T-helper 22 cell (primary cell): Measurements from ENCODE around the gene CPZ.

Experiments used
- DNase-seq: peaks from one replicate; pipeline ENCODE4 v3.0.0-alpha.2; 2020; ENCODE audit warnings: low read depth

The CPZ gene

GRCh38 chr4:8581094-8581861, 11.3 kb upstream of the CPZ start:
- no peak for DNase-seq

DNA sequence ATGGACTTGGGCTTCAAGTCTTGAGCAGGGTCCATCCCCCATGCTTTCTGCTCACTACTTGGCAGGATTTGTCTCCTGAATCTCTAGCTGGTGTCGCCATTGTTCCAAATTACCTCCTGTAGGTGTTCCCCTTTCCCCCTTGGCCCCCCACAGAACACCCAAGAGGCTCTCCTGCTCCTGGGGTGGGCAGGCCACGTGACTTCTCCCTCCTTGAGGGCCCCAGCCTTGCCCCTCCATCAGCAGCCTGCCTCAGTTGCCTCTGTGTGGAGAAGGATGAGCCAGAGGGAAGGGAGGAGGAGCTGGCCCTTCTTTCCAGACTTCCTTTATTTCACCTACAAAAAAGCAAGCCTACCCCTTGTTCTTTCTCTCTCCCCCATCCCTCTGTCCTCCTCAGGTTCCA, 10.5 kb upstream of the CPZ start:
- DNase-seq: no peak

- no peak for DNase-seq
These were observed 10.1 kb upstream of the CPZ start for GRCh38 chr4:8582436-8582835.

DNA sequence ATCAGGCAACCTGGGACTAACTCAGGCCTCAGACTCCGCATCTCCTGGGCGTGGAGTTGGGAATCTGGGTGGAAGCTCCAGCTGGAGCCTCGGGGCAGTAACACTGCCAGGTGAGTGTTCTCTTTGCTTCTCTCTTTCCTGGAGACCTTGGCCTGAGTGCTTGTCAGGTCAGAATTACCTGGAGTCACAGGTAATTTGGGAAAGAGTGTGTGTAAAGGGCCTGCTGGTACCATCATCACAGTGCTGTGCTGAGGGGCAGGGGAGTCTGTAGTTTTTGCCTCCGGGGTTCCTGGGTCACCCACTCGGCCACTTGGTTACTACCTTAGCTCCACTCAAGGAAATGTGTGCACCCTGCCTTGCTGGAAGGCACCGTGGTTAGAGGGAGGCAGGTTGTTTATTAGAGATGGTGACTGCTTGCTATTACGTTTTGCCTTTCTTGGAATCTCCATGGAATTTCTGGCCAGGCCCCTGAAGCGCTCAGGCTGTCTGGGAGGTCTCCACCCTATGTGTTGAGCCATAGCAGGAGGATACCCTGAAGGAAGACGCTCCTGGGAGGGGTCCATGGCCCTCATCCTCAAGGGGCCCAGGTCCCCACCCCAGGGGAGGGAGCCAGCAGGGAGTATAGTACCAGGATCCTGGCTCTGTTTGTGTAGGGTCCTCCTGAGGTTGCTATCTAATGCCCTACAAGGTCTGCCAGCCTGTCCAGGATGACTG, 9.5 kb upstream of the CPZ start:
- no peak for DNase-seq

DNA sequence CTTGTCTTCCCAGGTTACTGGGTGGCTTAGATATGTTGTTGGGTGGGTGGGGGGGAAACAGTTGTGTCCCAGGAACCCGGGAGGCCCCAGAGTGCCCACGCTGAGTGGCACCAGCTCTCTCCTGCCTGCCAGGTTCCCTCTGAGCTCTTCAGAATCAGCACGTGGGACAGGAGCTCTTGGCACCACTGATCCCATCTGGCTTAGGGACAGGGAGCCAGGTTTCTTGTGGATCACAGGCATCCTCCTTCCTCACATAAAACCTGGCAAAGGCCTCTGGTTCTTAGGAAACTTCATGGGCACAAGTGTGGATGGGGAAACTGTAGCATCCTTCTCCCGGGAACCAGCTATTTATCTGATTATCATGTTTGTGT, 8.9 kb upstream of the CPZ start:
- no peak for DNase-seq

GRCh38 chr4:8585186-8585585, 7.4 kb upstream of the CPZ start:
- no peak for DNase-seq

- no peak for DNase-seq
These were observed 6.8 kb upstream of the CPZ start for GRCh38 chr4:8585721-8586212.

GRCh38 chr4:8586246-8586645, 6.3 kb upstream of the CPZ start:
- DNase-seq: no peak

DNA sequence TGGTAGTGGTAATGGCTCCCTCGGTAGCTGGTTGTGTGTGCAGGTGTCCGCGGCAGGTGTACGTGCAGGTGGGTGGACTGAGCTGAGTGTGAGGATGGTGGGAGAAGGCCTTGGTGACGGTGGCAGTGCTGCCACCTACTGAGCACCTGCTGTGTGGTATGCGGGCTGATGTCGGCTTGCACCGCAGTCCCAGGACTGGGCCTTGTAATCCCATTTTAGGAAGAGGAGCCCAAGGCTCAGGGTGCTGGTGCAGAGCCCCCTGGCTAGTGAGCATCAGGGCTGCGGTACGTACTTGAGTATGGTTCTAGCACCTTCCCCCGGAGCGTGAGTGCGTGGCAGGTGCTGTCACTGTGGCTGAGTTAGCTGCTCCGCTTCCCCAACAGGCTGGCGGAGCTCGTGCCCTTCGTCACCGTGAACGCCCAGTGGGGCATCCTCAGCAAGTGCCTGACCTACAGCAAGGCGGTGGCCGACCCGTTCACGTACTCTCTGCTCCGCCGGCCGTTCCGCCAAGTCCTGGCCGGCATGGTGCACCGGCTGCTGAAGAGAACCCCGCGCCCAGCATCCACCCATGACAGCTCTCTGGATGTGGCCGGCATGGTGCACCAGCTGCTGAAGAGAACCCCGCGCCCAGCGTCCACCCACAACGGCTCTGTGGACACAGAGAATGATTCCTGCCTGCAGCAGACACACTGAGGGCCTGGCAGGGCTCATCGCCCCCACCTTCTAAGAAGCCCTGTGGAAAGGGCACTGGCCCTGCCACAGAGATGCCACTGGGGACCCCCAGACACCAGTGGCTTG, 5.7 kb upstream of the CPZ start:
- DNase-seq: no peak

DNA sequence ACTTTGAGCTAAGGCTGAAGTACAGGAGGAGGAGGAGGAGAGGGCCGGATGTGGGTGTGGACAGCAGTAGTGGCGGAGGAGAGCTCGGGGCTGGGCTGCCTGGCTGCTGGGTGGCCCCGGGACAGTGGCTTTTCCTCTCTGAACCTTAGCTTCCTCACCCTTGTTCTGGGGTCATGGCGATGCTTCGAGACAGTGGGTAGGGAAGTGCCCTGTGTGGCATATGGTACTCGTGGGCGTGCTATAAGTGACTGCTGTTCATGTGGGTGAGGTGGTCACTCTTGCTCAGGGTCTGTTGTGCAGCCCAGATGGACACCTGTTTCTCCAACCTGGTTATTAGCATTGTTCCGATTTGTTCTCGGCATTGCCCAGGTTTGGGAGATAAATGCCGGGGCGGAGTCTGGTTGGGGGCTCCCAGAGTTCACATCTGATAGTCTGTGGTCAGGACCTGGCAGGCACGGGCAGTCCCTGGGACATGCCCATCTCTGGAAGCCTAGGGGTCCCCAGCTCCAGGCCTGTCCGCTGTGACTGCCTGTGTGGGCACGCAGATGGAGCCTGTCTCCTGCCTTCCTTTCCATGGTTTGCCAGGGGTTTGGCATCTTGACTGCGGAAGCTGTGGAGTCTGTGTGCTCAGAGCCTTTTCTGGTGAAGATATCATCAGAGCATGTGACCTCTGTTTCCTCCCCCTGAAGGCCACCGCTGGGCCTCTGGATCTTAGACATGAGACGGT, 4.9 kb upstream of the CPZ start:
- DNase-seq: no peak

- DNase-seq: no peak
These were observed 4.4 kb upstream of the CPZ start for GRCh38 chr4:8588196-8588470.

DNA sequence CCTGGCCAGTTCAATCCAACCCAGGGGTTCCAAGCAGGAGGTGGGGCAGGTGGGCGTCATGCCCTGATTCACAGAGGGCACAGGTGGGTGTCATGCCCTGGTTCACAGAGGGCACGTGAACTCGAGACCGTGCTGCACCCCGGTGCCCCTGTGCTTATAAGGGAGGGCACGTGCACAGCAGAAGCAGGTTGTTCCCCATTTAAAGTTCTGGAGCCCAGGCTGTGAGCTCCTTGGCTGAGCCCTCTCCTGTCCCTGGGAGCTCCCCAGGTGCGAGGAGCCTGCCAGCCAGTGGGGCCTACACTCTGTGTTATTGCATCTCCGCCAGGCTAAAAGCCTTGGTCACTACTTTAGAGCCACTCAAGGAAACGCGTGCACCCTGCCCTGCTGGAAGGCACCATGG, 3.2 kb upstream of the CPZ start:
- no peak for DNase-seq

- no peak for DNase-seq
These were observed 2.6 kb upstream of the CPZ start for GRCh38 chr4:8589823-8590545.

GRCh38 chr4:8590546-8590880, 2.1 kb upstream of the CPZ start:
- no peak for DNase-seq

- no peak for DNase-seq
These were observed 1.5 kb upstream of the CPZ start for GRCh38 chr4:8591114-8591513.

GRCh38 chr4:8591626-8592365, 769 bp upstream of the CPZ start:
- no peak for DNase-seq

- DNase-seq: no peak
These were observed 915 bp downstream of the CPZ start for GRCh38 chr4:8593264-8594096.

DNA sequence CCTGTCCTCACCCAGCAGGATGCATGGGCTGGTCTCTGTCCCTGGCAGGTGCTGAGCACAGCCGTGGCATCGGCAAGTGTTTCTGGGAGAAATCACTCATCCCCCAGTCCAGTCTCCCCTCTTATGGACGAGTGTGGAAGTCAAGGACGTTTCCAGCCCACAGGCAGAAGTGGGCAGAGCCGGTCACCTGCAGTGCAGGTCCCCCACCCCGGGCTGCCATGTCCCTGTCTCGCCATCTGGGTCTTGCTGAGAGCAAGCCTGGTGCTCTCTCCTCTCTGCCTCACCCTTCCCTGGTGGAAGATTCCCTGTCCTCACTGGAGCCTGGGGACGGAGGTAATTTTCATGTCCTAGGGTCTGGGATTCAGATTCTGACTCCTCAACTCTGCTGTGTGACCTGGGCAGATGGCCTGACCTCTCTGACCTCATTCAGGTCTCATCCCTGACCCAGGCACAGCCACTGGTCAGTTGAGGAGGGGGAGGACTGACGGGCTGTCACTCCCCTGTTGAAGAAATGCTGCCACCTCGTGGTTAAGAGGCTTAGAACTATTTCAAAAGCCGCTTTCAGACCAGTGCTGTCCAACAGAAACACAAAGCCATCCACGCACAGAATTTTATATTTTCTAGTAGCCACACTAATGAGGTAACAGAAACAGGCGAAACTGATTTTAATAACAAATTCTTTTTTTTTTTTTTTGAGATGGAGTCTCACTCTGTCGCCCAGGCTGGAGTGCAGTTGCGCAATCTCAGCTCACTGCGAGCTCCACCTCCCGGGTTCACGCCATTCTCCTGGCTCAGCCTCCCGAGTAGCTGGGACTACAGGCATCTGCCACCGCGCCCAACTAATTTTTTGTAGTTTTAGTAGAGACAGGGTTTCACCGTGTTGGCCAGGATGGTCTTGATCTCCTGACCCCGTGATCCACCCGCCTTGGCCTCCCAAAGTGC, 1.8 kb downstream of the CPZ start:
- no peak for DNase-seq
